Panc1 (cell line): ENCODE measurements around the gene SMTNL2. TPM values are rescaled to one million over a fixed set of nuclear protein-coding genes. Genes with fewer than 3 reads are reported as not detected.

Experiments
- ATAC-seq: fragments of 200-7000 bp; cut with Tn5 transposase; 2 replicates; pipeline ENCODE4 v1.9.1; 2020; ENCODE audit warnings: mild to moderate bottlenecking, moderate library complexity
- BruUV-seq: library from RNA; stranded (reverse); fragments of 400-500 nt; replicated peaks from 2 replicates; lab custom pipeline; 2021; lab: Mats Ljungman, UMichigan
- CTCF ChIA-PET: fragments of 300-600 bp; sonication (Branson Sonifier 250); formaldehyde crosslinking; loops from one replicate; lab custom pipeline; 2022; ENCODE audit warnings: antibody characterized with exemption; lab: Charles Lee
- POLR2A ChIA-PET: fragments of 300-600 bp; sonication (Branson Sonifier 250); formaldehyde crosslinking; loops from one replicate; lab custom pipeline; 2022; ENCODE audit warnings: antibody characterized with exemption; lab: Charles Lee
- DNase-seq: peaks from one replicate; pipeline ENCODE4 v3.0.0-alpha.2; 2010; ENCODE audit warnings: low read depth, low spot score
- H3K27ac ChIP-seq: 2 replicates; pipeline ENCODE4 v1.5.1; 2011; ENCODE audit warnings: mild to moderate bottlenecking, low read length, inconsistent platforms
- H3K27me3 ChIP-seq: fragments of 200-500 bp; sonication (Bioruptor generic); 2 replicates; pipeline ENCODE4 v1.6.0; 2014; ENCODE audit warnings: low read length, inconsistent platforms; ENCODE audit not compliant: control insufficient read depth, insufficient read depth
- H3K36me3 ChIP-seq: fragments of 200-500 bp; sonication (Bioruptor generic); 2 replicates; pipeline ENCODE4 v1.5.1; 2014; ENCODE audit warnings: inconsistent platforms, mild to moderate bottlenecking, low read length, moderate library complexity; ENCODE audit not compliant: control insufficient read depth, insufficient read depth
- H3K4me1 ChIP-seq: 2 replicates; pipeline ENCODE4 v1.5.1; 2011; ENCODE audit warnings: inconsistent platforms, mild to moderate bottlenecking, low read length, moderate library complexity; ENCODE audit not compliant: control insufficient read depth, insufficient read depth
- H3K4me3 ChIP-seq, 2 experiments: 2 replicates each; pipeline ENCODE4 v1.5.1; 2011 to 2012; ENCODE audit warnings: low read depth in 2 of 2, low read length in 2 of 2, mild to moderate bottlenecking in 2 of 2, inconsistent platforms in 1 of 2, moderate library complexity in 1 of 2
- H3K9me3 ChIP-seq: fragments of 200-500 bp; sonication (Bioruptor generic); 2 replicates; pipeline ENCODE4 v1.5.1; 2014; ENCODE audit warnings: low read depth, mild to moderate bottlenecking, inconsistent platforms, low read length, moderate library complexity; ENCODE audit not compliant: control insufficient read depth, insufficient read depth
- POLR2AphosphoS5 ChIP-seq: IDR thresholded peaks from 2 replicates; pipeline ENCODE4 v1.6.1; 2012; ENCODE audit warnings: mild to moderate bottlenecking, low read depth, low read length, moderate library complexity
- SIN3A ChIP-seq: IDR thresholded peaks from 2 replicates; pipeline ENCODE4 v1.6.1; 2012; ENCODE audit warnings: low read depth, mild to moderate bottlenecking, low read length, moderate library complexity, borderline replicate concordance; ENCODE audit not compliant: insufficient read depth
- TCF7L2 ChIP-seq: IDR thresholded peaks from 2 replicates; pipeline ENCODE4 v1.6.1; 2011; ENCODE audit warnings: mild to moderate bottlenecking, low read depth, low read length, inconsistent platforms
- in situ Hi-C: cut with HindIII; loops from 2 replicates; pipeline ENCODE4 v1.10.0; 2016; ENCODE audit warnings: low sequenced_read_pairs, low pct_unique_long_range_greater_than_20kb
- intact Hi-C: fragments of 100-400 bp; cut with micrococcal nuclease; formaldehyde crosslinking; loops from one replicate; pipeline ENCODE4 v1.10.0; 2022; ENCODE audit not compliant: unreplicated experiment
- total RNA-seq: library from RNA; stranded (reverse); gene quantifications from one replicate; pipeline ENCODE4 v1.2.1, GENCODE V29; 2021; ENCODE audit not compliant: unreplicated experiment
- TF ChIP-seq, protein P1 (sequence below), 2 experiments: IDR thresholded peaks; 2 replicates each; pipeline ENCODE4 v1.6.1; 2011 to 2012; ENCODE audit warnings: low read depth in 2 of 2, control low read depth in 1 of 2, low read length in 1 of 2, mild to moderate bottlenecking in 1 of 2, moderate library complexity in 1 of 2; ENCODE audit not compliant: insufficient read depth in 1 of 2
- TF ChIP-seq, protein P2 (sequence below): fragments of 450-650 bp; IDR thresholded peaks from 2 replicates; pipeline ENCODE4 v1.5.1; 2017; ENCODE audit warnings: mild to moderate bottlenecking

The SMTNL2 gene
- total RNA-seq, 1 experiment from 2014 or later = not detected

DNA sequence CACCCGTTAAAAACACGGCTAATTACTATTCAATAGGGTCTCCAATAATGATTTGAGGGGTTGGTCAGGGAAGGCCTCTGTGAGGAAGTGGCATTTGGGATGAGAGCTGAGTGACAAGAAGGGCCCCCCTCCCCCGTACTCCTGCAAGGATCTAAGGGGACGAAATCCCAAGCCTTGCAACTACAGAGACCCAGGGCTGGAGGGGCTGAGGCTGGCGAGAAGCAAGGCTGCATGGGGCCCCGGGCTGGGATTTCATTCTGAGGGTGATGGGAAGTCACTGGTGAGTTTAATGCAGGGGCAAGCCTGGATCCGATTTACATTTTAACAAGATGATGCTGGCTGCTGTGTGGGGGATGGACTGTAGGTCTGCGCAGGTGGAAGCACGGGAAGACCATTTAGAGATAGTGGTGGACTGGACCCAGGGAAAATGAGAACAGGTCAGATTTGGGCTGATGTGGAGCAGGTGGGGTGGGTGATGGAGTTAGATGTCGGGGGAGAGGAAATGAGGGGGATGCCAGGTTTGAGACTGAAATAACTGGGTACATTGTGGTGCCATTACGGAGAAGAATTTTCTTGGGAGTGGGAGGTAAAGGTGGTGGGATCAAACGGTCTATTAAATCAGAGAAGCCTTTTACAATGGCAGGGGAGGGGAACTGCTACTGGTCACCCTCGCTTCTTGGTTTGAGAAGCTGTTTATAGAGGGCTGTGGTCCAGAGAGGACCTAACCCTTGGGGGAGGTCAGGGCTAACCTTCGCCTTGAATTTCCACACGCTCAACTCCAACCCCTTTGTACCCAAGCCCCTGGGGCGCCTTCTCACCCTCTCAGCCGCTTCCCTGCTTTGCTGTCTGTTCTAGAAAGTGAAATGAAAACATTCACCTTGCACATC, 28.2 kb upstream of the SMTNL2 start:
- in situ Hi-C loops = no loop called here
- no peak for ATAC-seq
- intact Hi-C loops = no loop called here
- Histone ChIP-seq H3K36me3 (peaks cover 2% of the 10 kb centered on the region), H3K4me3 (peak overlapping the region; percentile 84 to 95), H3K27ac (peak overlapping the region; percentile 94), H3K9me3 (no peaks in the 10 kb centered on the region), H3K4me1 (peaks cover 15% of the 10 kb centered on the region), H3K27me3 (no peaks in the 10 kb centered on the region)
- no peak for DNase-seq
- ChIA-PET POLR2A (interaction anchor here (0.7 kb wide), 1 partner anchor 32 kb away, joined by 3 read pairs; no protein-coding TSS in a partner anchor), CTCF (interaction anchor here (0.5 to 0.9 kb wide), 2 partner anchors 12 to 70 kb away, joined by 4 to 15 read pairs; no protein-coding TSS in a partner anchor)
- TSS peak; percentile 87 for BruUV-seq
- TF ChIP-seq SIN3A (no peak), TCF7L2 (no peak), POLR2AphosphoS5 (no peak)
- TF ChIP-seq, protein P1, sequence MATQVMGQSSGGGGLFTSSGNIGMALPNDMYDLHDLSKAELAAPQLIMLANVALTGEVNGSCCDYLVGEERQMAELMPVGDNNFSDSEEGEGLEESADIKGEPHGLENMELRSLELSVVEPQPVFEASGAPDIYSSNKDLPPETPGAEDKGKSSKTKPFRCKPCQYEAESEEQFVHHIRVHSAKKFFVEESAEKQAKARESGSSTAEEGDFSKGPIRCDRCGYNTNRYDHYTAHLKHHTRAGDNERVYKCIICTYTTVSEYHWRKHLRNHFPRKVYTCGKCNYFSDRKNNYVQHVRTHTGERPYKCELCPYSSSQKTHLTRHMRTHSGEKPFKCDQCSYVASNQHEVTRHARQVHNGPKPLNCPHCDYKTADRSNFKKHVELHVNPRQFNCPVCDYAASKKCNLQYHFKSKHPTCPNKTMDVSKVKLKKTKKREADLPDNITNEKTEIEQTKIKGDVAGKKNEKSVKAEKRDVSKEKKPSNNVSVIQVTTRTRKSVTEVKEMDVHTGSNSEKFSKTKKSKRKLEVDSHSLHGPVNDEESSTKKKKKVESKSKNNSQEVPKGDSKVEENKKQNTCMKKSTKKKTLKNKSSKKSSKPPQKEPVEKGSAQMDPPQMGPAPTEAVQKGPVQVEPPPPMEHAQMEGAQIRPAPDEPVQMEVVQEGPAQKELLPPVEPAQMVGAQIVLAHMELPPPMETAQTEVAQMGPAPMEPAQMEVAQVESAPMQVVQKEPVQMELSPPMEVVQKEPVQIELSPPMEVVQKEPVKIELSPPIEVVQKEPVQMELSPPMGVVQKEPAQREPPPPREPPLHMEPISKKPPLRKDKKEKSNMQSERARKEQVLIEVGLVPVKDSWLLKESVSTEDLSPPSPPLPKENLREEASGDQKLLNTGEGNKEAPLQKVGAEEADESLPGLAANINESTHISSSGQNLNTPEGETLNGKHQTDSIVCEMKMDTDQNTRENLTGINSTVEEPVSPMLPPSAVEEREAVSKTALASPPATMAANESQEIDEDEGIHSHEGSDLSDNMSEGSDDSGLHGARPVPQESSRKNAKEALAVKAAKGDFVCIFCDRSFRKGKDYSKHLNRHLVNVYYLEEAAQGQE (IDR thresholded peaks at IDR 0.05; ENCODE audit: insufficient read depth in 1 of 2, low read depth in 2 of 2, low read length in 1 of 2) = no peak
- TF ChIP-seq, protein P2, sequence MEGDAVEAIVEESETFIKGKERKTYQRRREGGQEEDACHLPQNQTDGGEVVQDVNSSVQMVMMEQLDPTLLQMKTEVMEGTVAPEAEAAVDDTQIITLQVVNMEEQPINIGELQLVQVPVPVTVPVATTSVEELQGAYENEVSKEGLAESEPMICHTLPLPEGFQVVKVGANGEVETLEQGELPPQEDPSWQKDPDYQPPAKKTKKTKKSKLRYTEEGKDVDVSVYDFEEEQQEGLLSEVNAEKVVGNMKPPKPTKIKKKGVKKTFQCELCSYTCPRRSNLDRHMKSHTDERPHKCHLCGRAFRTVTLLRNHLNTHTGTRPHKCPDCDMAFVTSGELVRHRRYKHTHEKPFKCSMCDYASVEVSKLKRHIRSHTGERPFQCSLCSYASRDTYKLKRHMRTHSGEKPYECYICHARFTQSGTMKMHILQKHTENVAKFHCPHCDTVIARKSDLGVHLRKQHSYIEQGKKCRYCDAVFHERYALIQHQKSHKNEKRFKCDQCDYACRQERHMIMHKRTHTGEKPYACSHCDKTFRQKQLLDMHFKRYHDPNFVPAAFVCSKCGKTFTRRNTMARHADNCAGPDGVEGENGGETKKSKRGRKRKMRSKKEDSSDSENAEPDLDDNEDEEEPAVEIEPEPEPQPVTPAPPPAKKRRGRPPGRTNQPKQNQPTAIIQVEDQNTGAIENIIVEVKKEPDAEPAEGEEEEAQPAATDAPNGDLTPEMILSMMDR = no peak

DNA sequence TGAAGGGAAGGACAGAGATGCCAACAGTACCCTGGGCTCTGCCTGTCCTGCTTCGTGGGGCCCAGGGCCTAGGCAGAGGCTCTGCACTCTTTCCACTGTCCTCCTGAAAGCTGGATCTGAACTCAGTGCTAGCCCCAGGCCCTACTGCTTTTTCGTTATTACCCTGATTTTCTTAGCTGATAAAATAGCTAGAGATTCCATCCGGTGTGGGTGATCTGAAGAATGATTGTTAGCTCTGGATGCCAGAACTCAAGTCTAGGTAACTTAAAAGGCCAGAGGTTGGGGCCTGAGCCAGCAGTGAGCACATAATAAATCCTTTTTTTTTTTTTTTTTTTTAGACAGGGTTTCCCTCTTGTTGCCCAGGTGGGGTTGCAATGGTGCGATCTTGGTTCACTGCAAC, 27.3 kb upstream of the SMTNL2 start:
- no TSS peak for BruUV-seq
- POLR2A ChIA-PET = no interaction called here

More for the DNA sequence above, 27.3 kb upstream of the SMTNL2 start:
- no peak overlapping the region for H3K27ac ChIP-seq
- in situ Hi-C loops (no loop called here), intact Hi-C loops (no loop called here)
- peaks cover 2% of the 10 kb centered on the region for H3K36me3 ChIP-seq
- no peaks in the 10 kb centered on the region for H3K27me3 ChIP-seq
- peaks cover 15% of the 10 kb centered on the region for H3K4me1 ChIP-seq
- no peak for ATAC-seq
- no peaks in the 10 kb centered on the region for H3K9me3 ChIP-seq
- CTCF ChIA-PET = interaction anchor here (0.5 to 0.9 kb wide), 2 partner anchors 11 to 125 kb away, joined by 5 to 15 read pairs; no protein-coding TSS in a partner anchor
- TF ChIP-seq POLR2AphosphoS5 = no peak
- TF ChIP-seq, protein P1 (IDR thresholded peaks at IDR 0.05; ENCODE audit: insufficient read depth in 1 of 2, low read depth in 2 of 2, low read length in 1 of 2) = no peak
- TF ChIP-seq, protein P2 = no peak
- TF ChIP-seq SIN3A = no peak
- TF ChIP-seq TCF7L2 = no peak
- DNase-seq = no peak
- H3K4me3 ChIP-seq = no peak overlapping the region
